A673 (cell line): ENCODE results near the gene NTN3.

Experiments
- CTCF ChIP-seq: fragments of 300-800, 200-600 bp; sonication (generic); conservative IDR thresholded peaks from 2 replicates; pipeline ENCODE4 v1.5.1; 2017; ENCODE audit warnings: low read depth, mild to moderate bottlenecking, antibody characterized with exemption, low read length, moderate library complexity, mixed read lengths
- EZH2 ChIP-seq: fragments of 200-600 bp; sonication (generic); IDR thresholded peaks from 2 replicates; pipeline ENCODE4 v1.6.1; 2017; ENCODE audit warnings: borderline replicate concordance, low read depth, mild to moderate bottlenecking, mixed read lengths, antibody characterized with exemption, low read length; ENCODE audit not compliant: poor library complexity, severe bottlenecking

- TF ChIP-seq CTCF: no peak
- TF ChIP-seq EZH2: no peak
These were observed 12.0 kb upstream of the NTN3 start for GRCh38 chr16:2458887-2459646.
